Measurements from ENCODE around the gene AURKAIP1.

AURKAIP1 gene

DNA sequence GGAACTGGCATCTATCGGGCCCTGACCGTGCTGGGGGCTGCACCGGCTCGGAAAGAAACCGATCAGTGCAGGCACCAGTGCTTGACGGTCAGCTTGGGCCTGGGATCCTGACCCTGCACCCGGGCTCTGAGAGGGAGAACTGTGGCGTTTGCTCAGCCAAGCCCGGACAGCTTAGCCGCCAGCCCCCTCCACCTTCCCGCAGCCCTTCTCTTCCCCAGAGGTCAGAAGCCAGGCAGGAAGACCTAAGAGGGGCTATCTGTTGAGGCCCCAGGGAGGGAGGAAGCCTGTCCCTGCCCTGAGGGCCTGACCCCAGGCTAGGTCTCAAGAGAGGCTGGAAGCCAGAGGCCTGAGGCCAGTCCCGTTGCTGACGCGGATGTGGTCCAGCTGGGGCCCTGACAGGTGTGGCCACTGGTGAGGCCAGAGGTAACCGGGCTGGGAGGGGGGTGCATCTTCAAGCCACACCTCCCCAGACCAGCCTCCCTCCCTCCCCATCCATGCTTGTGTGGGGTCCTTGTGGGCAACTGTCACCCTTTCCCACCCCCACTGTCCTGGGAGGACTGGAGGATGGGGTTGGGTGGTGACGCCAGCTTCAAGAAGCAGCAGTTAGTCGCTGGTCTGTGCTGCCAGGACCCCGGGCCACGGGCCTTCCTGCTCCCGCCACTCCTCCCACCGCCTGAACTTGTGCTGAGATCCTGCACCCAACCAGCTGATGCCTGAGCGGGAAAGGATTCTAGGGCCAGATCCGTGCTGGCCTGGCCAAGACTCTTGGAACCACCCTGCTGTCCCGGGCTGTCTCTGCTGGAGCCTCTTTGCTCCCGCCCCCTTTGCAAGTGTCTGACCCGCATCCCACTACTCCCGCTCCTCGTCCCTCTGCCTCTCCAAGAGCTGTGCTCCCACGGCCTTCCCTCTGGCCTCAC lies 23.2 kb downstream of the AURKAIP1 start:
- no peaks in the 10 kb centered on the region for H3K9me3 ChIP-seq (replicated peaks in 1 of 11)
- peaks cover 9 to 55% (median 50%) of the 10 kb centered on the region in 11 experiments; a peak in 21 of 22 replicates for H4K20me1 ChIP-seq
- TF ChIP-seq Cebpa-rat (IDR thresholded peaks at IDR 0.05): no peak
- peak overlapping the region in 1 of 10 experiments; percentile 14; a peak in 1 of 20 replicates for H3K4me3 ChIP-seq
- peaks cover 35 to 43% (median 43%) of the 10 kb centered on the region in 11 experiments for H3K27me3 ChIP-seq
- no peaks in the 10 kb centered on the region for H3K36me3 ChIP-seq
- H3K4me1 ChIP-seq: peaks cover 30 to 56% (median 53%) of the 10 kb centered on the region in 10 experiments
- H3K27ac ChIP-seq: no peak overlapping the region
- peak overlapping the region; percentile 29 to 85 (median 67); a peak in 21 of 22 replicates for H3K4me2 ChIP-seq
- peak overlapping the region in 7 of 11 experiments; percentile 5 to 44 (median 24); a peak in 8 of 22 replicates for H3K9ac ChIP-seq

- Histone ChIP-seq H4K20me1 (peaks cover 33 to 74% (median 70%) of the 10 kb centered on the region in 11 experiments; a peak in 21 of 22 replicates), H3K27ac (peak within 1 kb of the TSS; percentile 86 to 95 (median 93))
These were observed 25.6 kb downstream of the AURKAIP1 start, which contains the start of gene DVL1 for GRCh38 chr1:1349256-1350012. DVL1 (minus strand) TSS chr1:1349418; CDS start chr1:1349065, 353 bp downstream.

DNA sequence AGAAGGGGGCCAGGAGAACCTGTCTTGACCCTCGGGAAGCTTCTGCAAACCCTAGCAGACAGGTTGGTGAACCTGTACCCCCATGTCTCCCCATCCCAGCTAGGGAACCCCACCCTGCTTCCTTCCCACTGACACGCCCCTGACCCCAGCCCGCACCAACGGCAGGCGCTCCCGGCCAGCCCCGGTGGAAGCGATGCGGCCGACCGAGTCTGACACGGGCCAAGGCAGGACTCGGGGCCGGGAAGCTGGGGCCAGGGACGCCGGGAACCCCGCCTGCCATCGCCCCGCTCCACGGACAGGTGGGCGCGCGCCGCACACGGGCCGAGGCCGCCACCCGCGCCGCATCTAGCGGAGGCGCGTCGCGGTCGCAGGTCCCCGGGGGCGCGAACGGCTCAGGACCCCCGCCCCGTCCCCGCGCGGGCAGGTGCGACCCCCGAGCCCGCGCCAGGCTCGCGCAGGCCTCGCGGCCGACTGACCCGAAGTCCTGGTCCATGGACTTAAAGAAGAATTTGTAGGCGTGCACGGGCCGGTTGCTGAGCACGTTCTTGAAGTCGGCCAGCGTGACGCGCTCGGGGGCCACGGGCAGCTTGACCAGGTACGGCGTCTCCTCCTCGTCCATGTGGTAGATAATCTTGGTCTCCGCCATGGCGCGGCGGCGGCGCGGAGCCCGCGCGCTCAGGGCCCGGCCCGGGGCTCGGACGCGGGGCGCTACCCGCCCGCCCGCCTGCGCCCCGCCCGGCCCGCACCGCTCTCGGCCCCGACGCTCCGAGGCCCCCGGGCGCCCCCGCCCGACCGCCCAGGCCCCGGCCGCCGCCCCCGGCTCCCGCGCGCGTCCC lies 26.4 kb downstream of the AURKAIP1 start:
- no peaks in the 10 kb centered on the region for H3K9me3 ChIP-seq (replicated peaks in 1 of 11)
- H3K27ac ChIP-seq: peak overlapping the region; percentile 63 to 95 (median 90)
- TF ChIP-seq Cebpa-rat (IDR thresholded peaks at IDR 0.05): no peak
- H4K20me1 ChIP-seq: peaks cover 41 to 74% (median 73%) of the 10 kb centered on the region in 11 experiments; a peak in 21 of 22 replicates
- no peaks in the 10 kb centered on the region for H3K36me3 ChIP-seq
- H3K9ac ChIP-seq: peak overlapping the region; percentile 85 to 97 (median 94)
- H3K4me3 ChIP-seq: peak overlapping the region; percentile 79 to 95 (median 88)
- H3K4me1 ChIP-seq: peaks cover 50 to 74% (median 73%) of the 10 kb centered on the region in 10 experiments
- peak overlapping the region; percentile 94 to 100 (median 100) for H3K4me2 ChIP-seq
- peaks cover 15 to 24% (median 23%) of the 10 kb centered on the region in 11 experiments for H3K27me3 ChIP-seq

More at GRCh38 chr1:1349256-1350012, 25.6 kb downstream of the AURKAIP1 start, which contains the start of gene DVL1:
- peak within 1 kb of the TSS; percentile 85 to 98 (median 94) for H3K9ac ChIP-seq
- H3K4me1 ChIP-seq: peaks cover 52 to 74% (median 72%) of the 10 kb centered on the region in 10 experiments
- peak within 1 kb of the TSS; percentile 79 to 95 (median 88) for H3K4me3 ChIP-seq
- peak within 1 kb of the TSS; percentile 94 to 100 (median 100) for H3K4me2 ChIP-seq
- H3K36me3 ChIP-seq: no peaks in the 10 kb centered on the region
- no peak for TF ChIP-seq Cebpa-rat (IDR thresholded peaks at IDR 0.05)
- H3K9me3 ChIP-seq (replicated peaks in 1 of 11): no peaks in the 10 kb centered on the region
- peaks cover 23 to 32% (median 31%) of the 10 kb centered on the region in 11 experiments for H3K27me3 ChIP-seq

GRCh38 chr1:1347663-1348419 lies 27.2 kb downstream of the AURKAIP1 start:
- peaks cover 7 to 16% (median 15%) of the 10 kb centered on the region in 11 experiments for H3K27me3 ChIP-seq
- peak overlapping the region in 10 of 11 experiments; percentile 63 to 95 (median 88); a peak in 12 of 22 replicates for H3K27ac ChIP-seq
- H3K36me3 ChIP-seq: no peaks in the 10 kb centered on the region
- peaks cover 51 to 74% (median 73%) of the 10 kb centered on the region in 10 experiments for H3K4me1 ChIP-seq
- no peak for TF ChIP-seq Cebpa-rat (IDR thresholded peaks at IDR 0.05)
- H3K4me2 ChIP-seq: peak overlapping the region; percentile 94 to 100 (median 100)
- peak overlapping the region; percentile 85 to 97 (median 94) for H3K9ac ChIP-seq
- peaks cover 49 to 74% (median 73%) of the 10 kb centered on the region in 11 experiments; a peak in 21 of 22 replicates for H4K20me1 ChIP-seq
- no peaks in the 10 kb centered on the region for H3K9me3 ChIP-seq (replicated peaks in 1 of 11)
- peak overlapping the region; percentile 79 to 95 (median 88) for H3K4me3 ChIP-seq

GRCh38 chr1:1347026-1347595 lies 27.9 kb downstream of the AURKAIP1 start:
- Histone ChIP-seq H3K4me1 (peaks cover 58 to 74% (median 73%) of the 10 kb centered on the region in 10 experiments), H3K27me3 (peaks cover under 1 to 8% (median 8%) of the 10 kb centered on the region in 11 experiments), H3K4me2 (peak overlapping the region; percentile 94 to 100 (median 100)), H3K9ac (peak overlapping the region in 10 of 11 experiments; percentile 85 to 97 (median 94); a peak in 19 of 22 replicates), H3K9me3 (replicated peaks in 1 of 11) (no peaks in the 10 kb centered on the region), H3K4me3 (peak overlapping the region in 9 of 10 experiments; percentile 79 to 95 (median 88); a peak in 17 of 20 replicates), H3K36me3 (peaks cover 0 to 1% (median 0%) of the 10 kb centered on the region in 11 experiments; a peak in 3 of 22 replicates), H4K20me1 (peaks cover 55 to 74% (median 74%) of the 10 kb centered on the region in 11 experiments; a peak in 21 of 22 replicates), H3K27ac (no peak overlapping the region)
- no peak for TF ChIP-seq Cebpa-rat (IDR thresholded peaks at IDR 0.05)

DNA sequence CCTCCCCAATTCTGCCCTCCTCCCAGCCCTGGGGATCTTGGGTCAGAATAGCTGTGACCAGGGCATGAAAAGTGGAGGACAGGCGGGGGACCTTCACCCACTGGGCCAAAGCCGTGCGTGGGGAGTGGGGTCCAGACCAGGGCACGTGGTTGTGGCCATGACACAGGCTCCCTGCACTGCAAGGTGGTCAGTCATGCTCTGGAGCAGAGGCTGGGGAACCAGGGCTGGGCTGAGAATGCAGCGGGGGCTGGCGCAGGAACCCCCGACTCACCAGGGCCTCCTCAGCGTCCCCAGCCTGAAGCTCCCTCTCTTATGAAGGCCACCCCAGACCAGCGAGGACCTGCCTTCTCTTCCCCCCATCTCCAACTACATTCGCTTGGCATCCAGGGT lies 28.5 kb downstream of the AURKAIP1 start:
- no peak for TF ChIP-seq Cebpa-rat (IDR thresholded peaks at IDR 0.05)
- Histone ChIP-seq H3K27ac (no peak overlapping the region), H4K20me1 (peaks cover 61 to 74% (median 74%) of the 10 kb centered on the region in 11 experiments; a peak in 21 of 22 replicates), H3K4me1 (peaks cover 58 to 71% (median 68%) of the 10 kb centered on the region in 10 experiments), H3K4me3 (no peak overlapping the region), H3K4me2 (peak overlapping the region; percentile 94 to 100 (median 100); a peak in 21 of 22 replicates), H3K9ac (peak overlapping the region in 8 of 11 experiments; percentile 22 to 97 (median 94); a peak in 10 of 22 replicates), H3K9me3 (replicated peaks in 1 of 11) (no peaks in the 10 kb centered on the region), H3K36me3 (peaks cover 0 to 7% (median 5%) of the 10 kb centered on the region in 11 experiments; a peak in 12 of 22 replicates), H3K27me3 (peaks cover 0 to 2% (median 1%) of the 10 kb centered on the region in 11 experiments; a peak in 9 of 22 replicates)

All from BLaER1 treated with 17β-estradiol and CSF1 and Interleukin-3, amounts not matched to agents 10 nM and 100 nM (cell line).